DLD1 (cell line): ENCODE results near the gene ADIPOQ.
"Not testable (repeated sequence)": the region's sequence is repeated elsewhere in the genome, so short reads cannot be mapped to it uniquely, and the experiment has no call there.

ENCODE experiments used
- in situ Hi-C: cut with HindIII; loops from 2 replicates; pipeline ENCODE4 v1.10.0; 2017; ENCODE audit warnings: low sequenced_read_pairs

ADIPOQ gene

DNA sequence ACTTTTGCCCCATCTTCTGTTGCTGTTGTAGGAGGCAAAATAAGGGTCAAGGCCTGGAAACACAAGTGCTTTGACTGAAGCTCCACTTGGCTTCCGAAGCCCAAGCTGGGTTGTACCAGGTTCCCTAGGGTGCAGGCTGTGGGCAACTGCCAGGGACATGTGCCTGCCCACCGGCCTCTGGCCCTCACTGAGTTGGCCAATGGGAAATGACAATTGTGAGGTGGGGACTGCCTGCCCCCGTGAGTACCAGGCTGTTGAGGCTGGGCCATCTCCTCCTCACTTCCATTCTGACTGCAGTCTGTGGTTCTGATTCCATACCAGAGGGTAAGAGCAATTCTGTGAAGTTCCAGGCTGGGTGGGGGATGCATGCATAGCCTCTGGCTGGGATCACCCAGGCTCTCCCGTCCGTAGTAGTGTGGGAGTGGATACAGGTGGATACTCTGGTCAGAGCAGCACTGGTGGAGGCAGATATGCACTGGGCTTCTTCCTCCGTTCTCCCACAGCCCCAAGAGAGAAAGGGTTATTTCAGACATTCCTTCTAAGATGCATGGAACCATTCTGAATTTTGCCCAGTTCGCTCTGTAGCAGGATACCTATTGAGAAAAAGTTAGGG, at the start of gene ADIPOQ:
ADIPOQ (plus strand) TSS at position 285 of the 613 bp plus-strand sequence. CDS start 10,349 bp downstream, outside the sequence.
- in situ Hi-C loops = no loop called here

DNA sequence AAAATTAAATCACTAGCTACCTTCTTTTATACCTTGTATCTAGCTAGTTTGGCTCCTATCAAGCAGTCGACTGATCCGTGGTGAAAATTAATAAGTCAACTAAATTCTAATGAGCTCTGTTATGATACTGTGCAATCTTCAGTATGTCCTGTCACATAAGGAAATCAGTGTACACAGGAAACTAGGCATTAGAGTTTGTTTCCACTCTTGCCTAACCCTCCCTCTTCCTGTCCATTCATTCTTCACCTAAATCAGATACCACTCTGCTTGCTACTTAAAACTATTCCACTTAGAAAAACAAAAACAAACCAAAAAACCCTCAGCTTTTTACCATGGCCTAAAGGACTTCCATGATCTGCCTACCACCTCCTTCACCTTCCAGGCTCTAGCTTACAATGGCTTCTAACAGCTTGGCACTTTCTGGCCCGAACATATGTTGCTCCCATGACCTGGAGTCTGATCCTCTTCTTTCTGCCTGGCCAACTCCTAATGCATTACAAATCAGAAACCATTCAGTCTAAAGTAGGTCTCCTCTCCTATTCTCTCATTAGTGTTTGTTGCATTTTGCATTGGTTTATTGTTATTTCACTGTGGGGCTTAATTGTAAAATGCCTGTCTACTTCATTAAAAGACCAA, 44.2 kb upstream of the ADIPOQ start:
- in situ Hi-C loops = no loop called here

DNA sequence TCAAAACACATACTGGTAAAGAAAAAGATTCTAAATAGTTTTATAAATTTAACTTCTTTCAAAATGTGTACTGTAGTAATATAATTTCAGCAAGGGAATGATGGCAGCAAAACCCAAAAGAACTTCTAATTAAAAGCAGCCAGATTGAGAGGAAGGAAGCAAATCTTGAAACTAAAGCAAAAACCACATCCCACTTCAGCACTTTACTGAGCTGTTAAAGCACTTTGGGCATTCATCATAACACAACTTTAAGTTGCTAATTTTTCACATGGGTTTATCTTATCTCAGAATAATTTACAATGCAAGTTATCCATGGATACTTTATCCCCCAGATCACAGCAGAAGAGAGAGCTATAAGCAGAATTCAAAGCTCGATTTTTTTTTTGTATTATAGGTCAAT, 42.2 kb upstream of the ADIPOQ start:
- in situ Hi-C loops = no loop called here

DNA sequence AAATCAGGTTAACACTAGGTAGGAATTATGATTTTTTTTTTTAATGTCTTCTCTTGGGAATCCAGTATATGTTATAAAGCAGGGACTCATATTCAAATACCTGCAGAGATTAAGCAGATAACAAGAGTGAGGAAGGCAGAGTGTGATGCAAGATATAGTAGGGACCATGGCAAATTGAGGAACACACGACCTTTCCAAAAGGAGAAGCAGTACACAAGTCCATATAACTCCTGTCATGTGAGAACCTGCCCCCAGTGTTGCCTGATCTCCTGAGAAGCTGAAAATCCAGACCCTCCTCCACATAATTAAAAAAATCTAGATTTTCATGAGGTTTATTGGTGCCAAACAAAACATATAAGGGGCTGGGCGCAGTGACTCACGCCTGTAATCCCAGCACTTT, 39.8 kb upstream of the ADIPOQ start:
- in situ Hi-C loops = no loop called here

DNA sequence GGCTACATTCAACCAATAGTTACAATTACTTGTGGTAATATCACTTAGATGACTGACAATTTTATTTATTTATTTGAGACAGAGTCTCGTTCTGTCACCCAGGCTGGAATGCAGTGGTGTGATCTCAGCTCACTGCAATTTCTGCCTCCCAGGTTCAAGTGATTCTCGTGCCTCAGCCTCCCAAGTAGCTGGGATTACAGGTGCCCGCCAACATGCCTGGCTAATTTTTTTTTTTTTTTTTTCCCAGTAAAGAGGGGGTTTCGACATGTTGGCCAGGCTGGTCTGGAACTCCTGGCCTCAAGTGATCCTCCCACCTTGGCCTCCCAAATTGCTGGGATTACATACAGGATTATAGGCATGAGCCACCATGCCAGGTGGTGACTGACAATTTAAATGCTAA, 39.1 kb upstream of the ADIPOQ start:
- in situ Hi-C loops = not testable (repeated sequence)

DNA sequence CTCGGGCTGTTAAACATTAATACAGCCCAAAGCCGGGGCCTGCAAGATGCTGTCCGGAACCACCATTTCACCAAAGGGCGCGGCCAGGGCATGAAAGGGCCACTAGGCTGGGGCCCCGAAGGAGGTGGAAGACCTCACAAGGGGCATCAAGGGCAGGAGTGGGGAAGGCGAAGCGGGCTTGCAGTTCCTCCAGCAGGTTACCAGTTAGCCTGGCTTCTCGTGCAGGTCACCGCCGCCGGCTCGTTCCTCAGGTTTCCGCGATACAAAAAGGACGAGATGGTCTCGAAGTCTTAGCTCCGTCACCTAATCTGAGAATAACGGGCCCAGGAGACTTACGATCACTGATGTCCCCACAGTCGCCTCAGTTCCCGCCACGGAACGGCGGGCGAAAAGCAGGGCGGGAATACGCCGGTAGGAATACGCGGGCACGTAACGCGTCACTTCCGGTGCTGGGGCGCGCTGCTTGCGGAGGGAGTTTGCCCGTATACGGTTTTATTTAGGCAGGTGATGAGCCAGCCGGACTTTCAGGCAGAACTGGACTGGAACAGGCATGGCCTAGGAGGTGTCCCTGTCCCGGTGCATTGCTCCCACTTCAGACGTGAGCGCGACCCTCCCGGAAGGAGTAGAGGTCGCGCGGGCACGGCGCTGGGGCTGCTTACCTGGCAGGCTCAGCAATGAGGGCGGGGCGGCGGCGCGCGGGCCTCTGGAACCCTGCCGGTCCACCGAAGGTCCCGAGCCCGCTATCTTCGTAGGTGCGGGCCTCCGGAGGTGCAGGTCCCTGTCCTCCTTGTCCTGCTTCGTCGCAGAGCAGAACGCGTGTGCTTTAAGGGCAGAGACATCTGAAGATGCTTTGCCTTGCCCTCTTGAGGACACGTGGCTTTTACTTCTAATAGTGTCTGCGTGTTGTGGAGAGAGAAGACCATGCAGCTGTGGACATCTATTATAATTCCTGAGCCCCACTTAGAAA, 36.1 kb upstream of the ADIPOQ start, which contains the start of gene RFC4:
RFC4 (minus strand) TSS at position 394 of the 967 bp plus-strand sequence. CDS start 1,769 bp downstream, outside the sequence.
- in situ Hi-C loops = no loop called here

DNA sequence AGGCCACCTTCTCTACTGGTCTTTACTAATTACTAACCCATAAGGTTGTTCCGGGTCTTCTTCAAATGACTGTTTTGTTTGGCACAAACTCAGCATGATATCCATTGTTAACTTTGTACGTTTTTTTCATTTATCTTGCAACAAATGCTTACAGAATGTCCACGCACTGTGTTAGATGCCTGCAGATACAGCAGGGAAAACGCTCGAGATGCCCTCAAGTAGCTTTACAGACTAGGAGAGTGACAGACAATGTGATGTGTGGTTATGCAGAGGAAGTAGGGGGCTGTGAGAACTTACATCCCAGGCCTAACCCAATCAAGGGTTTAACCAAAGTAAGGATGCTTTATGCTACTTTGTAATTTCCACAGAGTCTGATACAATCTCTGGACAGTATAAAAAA, 35.3 kb upstream of the ADIPOQ start:
- in situ Hi-C loops = no loop called here

DNA sequence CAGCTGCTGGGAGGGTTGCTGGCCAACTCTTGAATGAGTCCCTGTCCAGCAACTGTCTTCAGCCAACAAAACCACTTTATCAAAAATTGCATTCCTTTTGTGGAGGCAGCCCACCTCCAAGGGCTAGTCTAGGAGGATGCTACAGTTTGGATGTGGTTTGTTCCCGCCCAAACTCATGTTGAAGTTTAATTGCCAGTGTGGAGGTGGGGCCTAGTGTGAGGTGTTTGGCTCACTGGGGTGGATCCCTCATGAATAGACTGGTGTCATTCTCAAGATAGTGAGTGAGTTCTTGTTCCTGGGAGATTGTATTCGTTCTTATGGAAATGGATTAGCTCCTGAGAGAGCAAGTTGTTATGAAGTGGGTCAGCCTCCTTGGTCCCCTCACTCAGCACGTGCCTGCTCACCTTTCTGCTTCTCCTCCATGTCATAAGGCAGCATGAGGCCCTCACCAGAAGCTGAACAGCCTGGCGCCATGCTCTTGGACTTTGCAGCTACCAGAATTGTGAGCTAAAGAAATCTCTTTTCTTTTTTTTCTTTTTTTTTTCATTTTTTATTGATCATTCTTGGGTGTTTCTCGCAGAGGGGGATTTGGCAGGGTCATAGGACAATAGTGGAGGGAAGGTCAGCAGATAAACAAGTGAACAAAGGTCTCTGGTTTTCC, 32.0 kb upstream of the ADIPOQ start:
- in situ Hi-C loops = no loop called here

DNA sequence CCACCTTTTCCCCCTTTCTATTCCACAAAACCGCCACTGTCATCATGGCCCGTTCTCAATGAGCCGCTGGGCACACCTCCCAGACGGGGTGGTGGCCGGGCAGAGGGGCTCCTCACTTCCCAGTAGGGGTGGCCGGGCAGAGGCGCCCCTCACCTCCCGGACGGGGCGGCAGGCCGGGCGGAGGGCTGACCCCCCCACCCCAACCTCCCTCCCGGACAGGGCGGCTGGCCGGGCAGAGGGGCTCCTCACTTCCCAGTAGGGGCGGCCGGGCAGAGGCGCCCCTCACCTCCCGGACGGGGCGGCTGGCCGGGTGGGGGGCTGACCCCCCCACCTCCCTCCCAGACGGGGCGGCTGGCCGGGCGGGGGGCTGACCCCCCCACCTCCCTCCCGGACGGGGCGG, 31.2 kb upstream of the ADIPOQ start:
- in situ Hi-C loops = not testable (repeated sequence)

DNA sequence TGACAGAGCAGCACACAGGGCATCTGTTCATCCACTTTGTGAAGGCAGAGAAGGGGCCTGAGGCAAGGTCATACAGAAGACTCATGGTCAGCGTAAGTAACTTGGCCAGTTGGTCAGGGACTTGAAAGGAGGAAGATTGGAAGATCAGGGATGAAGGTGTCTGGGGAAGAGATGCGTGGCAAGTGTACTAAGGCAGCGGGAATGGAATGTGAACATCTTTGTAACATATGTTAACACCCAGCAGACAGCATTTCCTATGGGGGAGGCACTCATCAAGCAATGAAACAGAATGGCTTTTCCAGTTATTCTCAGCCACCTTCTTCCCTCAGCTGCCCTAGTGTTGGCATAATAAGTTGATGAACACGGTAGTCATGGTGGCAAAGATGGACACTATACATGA, 28.4 kb upstream of the ADIPOQ start:
- in situ Hi-C loops = no loop called here

DNA sequence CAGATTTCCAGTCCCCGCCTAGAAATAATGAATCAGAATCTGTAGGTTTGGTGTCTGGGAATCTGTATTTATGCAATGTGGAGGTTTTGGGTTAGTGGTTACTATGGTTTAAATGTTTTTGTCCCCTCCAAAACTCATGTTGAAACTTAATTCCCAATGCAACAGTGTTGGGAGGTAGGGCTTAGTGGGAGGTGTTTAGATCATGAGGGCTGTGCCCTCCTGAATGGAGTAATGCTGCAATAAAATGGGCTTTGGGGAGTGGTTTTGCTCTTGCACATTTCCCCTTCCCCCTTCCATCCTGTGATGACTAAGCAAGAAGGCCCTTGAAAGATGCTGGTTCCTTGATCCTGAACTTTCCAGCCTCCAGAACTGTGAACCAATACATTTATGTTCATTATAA, 27.1 kb upstream of the ADIPOQ start:
- in situ Hi-C loops = no loop called here

DNA sequence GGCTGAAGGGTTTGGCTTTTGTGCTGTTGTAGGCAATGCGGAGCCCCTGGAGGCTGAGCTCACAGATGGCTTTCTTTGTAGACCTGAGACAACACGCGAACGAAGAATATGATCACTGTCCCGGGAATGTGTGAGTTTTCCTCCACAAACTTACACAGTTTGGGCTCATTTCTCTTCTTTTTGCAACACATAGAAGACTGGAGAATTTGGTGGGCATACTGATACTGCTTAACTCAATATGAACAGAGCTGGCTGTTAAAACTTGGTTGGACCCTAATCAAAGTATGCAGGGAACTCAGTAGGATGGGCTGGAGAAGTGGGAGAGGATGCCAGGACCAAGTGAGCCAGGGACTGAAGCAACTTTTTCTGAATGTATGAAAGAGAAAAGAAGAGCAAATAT, 24.0 kb upstream of the ADIPOQ start:
- in situ Hi-C loops = no loop called here

DNA sequence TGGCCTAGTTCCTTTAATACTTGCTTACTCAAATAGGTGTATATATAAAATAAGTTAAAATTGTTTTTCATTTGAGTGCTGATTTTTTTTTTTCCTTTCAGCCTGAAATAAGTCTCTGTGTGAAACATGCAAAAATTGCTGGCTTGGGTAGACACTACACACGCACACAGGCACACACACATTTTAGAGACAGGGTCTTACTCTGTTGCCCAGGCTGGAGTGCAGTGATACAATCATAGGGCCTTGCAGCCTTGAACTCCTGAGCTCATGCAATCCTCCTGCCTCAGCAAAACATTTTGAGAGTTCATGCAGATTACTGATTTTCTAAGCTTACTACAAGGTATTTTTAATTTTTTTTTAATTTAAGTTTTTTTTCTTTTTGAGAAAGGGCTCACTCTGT, 23.6 kb upstream of the ADIPOQ start:
- in situ Hi-C loops = no loop called here

DNA sequence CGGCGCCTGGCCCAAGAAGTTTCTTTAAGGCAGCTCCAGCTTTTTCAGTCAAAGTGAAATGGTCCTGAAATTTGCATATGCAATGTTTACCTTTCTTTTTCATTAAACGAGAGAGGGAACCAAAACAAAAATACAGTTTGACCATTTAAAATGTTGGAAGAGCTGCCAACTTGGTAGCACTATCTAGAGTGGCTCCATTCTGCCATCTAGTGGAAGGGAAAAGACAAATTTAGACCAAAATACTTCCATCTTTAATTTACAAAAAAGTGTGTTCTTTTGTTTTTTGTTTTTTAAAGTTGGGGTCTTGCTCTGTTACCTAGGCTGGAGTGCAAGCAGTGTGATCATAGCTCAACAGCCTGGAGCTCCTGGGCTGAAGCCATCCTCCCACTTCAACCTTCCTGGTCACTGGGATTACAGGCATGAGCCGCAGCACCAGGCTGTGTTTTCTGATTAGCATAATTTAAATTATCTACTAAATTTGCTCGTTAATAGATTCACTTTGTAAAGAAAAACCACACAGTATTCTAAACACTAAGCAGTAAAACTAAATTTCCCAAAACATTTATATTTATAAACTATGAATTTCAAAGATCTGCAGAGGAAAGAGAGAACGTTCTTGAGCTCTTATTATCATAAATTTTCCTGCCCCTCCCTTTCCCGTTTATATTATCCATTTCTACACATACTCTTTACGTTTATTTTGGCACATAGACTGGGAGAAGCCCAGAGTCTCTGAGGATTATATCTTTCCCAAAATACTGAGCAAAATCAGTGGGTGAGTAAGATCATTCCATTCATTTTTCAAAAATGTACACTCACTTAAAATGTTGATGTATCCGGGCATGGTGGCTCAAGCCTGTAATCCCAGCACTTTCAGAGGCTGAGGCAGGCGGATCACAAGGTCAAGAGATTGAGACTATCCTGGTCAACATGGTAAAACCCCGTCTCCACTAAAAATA, 20.8 kb upstream of the ADIPOQ start:
- in situ Hi-C loops = no loop called here

DNA sequence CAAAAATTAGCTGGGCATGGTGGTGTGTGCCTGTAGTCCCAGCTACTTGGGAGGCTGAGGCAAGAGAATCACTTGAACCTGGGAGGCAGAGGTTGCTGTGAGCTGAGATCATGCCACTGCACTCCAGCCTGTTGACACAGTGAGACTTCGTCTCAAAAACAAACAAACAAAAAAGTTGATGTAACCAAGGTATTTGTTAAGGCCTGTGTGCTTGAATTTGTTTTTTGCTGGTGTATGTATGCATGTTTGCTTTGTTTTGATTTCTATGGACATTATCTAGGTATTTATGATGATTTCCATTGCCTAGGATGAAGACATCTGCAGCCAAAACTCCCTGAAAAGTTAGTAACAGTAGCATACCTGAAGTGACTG, 20.1 kb upstream of the ADIPOQ start:
- in situ Hi-C loops = not testable (repeated sequence)

DNA sequence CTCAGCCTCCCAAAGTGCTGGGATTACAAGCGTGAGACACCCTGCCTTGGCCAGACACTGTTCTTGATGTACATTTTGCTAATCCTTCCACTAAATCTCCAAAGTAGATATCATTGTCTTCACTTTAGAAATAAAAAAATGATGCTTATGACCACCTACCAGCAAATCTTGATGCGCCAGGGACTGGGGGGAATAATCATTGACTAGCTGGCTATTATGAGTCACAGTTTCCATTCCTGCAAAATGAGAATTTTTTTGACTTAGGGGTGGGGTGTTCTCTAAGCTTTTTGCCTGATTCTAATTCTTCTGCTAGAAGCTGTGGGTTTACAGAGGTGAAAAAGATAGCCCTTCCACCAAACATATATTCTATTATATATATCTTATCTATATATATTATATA, 19.1 kb upstream of the ADIPOQ start:
- in situ Hi-C loops = no loop called here

DNA sequence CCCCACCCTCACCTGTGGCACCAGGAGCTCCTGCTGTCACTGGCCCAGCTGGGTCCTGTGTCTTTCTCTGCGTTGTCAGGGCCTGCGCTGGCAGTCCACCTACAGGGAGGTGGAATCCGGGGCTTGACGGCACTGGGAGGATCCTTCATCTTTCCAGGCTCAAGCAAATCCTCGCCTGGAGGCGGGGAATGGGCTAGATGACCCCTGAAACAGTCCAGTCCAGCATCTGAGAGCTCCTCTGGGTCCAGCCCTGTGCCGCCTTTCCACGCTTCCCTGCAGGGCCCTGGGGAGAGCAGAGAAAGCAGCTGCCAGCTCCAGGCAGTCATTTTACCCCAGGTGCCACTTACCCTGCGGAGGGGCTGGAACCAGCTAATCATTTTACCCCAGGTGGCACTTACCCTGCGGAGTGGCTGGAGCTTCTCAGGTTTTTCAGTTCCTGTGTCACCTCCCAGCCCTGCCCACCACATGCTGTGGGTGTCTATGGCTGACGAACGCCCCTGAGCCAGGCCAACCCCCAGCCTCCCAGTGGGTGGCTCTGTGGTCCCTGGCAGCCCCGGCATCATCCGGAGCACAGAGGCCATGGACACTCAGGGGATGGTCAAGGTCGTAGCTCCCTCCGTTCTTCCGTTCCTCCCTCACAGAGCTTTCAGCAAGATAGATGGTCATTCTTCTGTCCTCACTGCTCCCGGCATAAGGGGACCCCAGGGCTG, 17.9 kb upstream of the ADIPOQ start:
- in situ Hi-C loops = no loop called here

DNA sequence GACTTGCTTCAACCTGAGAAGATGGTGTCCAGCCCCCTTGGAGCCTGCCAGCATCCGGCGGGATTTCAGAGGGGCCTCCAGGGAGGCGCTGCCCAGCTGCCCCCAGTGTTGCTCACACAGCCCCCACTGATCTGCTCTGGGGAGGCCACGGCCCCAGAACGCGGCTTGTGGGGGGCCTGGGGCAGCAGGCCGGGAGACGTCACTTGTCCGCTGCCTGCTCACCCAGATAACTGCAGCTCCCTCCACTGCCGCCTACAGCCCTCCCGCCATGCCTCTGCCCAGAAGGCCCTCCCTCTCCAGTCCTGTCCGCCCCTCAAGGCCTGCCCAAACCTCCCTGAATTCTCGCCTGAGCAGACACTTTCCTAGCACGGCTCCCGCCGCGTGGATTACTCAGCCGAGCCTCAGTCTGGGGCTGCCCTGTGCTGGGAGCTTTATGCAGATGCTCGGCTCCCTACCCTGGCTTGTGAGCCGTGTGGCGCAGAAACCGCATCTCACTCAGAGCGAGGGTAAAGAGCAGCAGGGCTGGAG, 17.2 kb upstream of the ADIPOQ start:
- in situ Hi-C loops = no loop called here

DNA sequence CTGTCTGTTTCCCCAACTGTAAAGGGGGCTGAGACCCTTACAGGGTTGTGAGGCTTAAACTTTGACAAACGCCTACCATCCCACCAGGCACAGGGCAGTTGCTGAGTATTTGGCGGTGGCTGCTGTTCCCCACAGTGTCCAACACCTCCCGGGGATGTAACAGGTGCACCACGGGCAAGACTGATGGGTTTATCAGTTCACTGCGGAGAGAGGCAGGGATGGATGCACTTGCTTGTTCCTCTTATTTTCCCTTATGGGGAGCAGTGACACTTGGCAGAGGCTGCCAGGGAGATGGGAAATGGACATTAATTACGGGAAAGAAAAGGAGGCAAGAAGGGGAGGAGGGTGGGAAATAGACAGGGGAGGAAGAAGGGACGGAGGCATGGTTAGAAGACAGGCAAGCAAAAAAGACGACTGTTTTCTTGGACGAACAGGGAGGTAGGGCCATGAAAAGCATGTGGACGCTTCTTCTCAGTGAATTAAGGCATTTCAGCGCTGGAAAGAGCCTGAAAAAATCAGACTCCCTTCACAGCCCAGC, 16.6 kb upstream of the ADIPOQ start:
- in situ Hi-C loops = no loop called here
